Neuronal stem cell (in vitro differentiated cells): ENCODE results near the gene COL5A2.
A peak's percentile ranks its signal among the peaks of the same experiment; 100 is the strongest.

Experiments used
- DNase-seq: peaks from one replicate; pipeline ENCODE4 v3.0.0-alpha.2; 2013; ENCODE audit warnings: low spot score
- H2AFZ ChIP-seq: one replicate; pipeline ENCODE4 v1.6.1; 2013; ENCODE audit warnings: mild to moderate bottlenecking, low read length, inconsistent platforms
- H2AK5ac ChIP-seq: 2 replicates; pipeline ENCODE4 v1.6.1; 2013; ENCODE audit warnings: low read depth, mild to moderate bottlenecking, inconsistent platforms, low read length, moderate library complexity, mixed read lengths
- H2BK120ac ChIP-seq: 2 replicates; pipeline ENCODE4 v1.6.1; 2013; ENCODE audit warnings: low read depth, mild to moderate bottlenecking, inconsistent platforms, low read length, moderate library complexity, mixed read lengths
- H2BK12ac ChIP-seq: one replicate; pipeline ENCODE4 v1.6.1; 2013; ENCODE audit warnings: low read length, inconsistent platforms
- H2BK15ac ChIP-seq: 2 replicates; pipeline ENCODE4 v1.6.1; 2013; ENCODE audit warnings: mild to moderate bottlenecking, low read length, inconsistent platforms, mixed read lengths
- H2BK5ac ChIP-seq: one replicate; pipeline ENCODE4 v1.6.1; 2013; ENCODE audit warnings: inconsistent platforms, mild to moderate bottlenecking, low read length, moderate library complexity
- H3K14ac ChIP-seq: one replicate; pipeline ENCODE4 v1.6.1; 2013; ENCODE audit warnings: low read length, inconsistent platforms
- H3K18ac ChIP-seq: 2 replicates; pipeline ENCODE4 v1.6.1; 2013; ENCODE audit warnings: low read length, inconsistent platforms
- H3K23ac ChIP-seq: 2 replicates; pipeline ENCODE4 v1.6.1; 2013; ENCODE audit warnings: low read depth, mild to moderate bottlenecking, mixed read lengths, low read length, inconsistent platforms; ENCODE audit not compliant: poor library complexity
- H3K27ac ChIP-seq: replicated peaks from 3 replicates; pipeline ENCODE4 v1.5.1; 2013; ENCODE audit warnings: low read length, inconsistent platforms
- H3K27me3 ChIP-seq, 3 experiments: 2 replicates each; pipeline ENCODE4 v1.6.1; 2013; ENCODE audit warnings: low read length in 3 of 3, mild to moderate bottlenecking in 2 of 3, inconsistent platforms in 1 of 3, low read depth in 1 of 3, mixed read lengths in 1 of 3, moderate library complexity in 1 of 3; ENCODE audit not compliant: control insufficient read depth in 3 of 3, insufficient read depth in 3 of 3
- H3K36me3 ChIP-seq, 2 donors: replicated peaks in 1 of 2; 2 replicates each; pipeline ENCODE4 v1.6.1; 2013; ENCODE audit warnings: low read length in 2 of 2; ENCODE audit not compliant: control insufficient read depth in 2 of 2, insufficient read depth in 2 of 2
- H3K4ac ChIP-seq: 2 replicates; pipeline ENCODE4 v1.6.1; 2013; ENCODE audit warnings: inconsistent platforms, mild to moderate bottlenecking, low read length, moderate library complexity
- H3K4me1 ChIP-seq, 2 donors: 1 replicate in 1 of 2; 2 replicates in 1 of 2; pipeline ENCODE4 v1.6.1; 2013; ENCODE audit warnings: low read length in 2 of 2, low read depth in 1 of 2; ENCODE audit not compliant: control insufficient read depth in 2 of 2, insufficient read depth in 1 of 2
- H3K4me2 ChIP-seq: one replicate; pipeline ENCODE4 v1.6.1; 2013; ENCODE audit warnings: mild to moderate bottlenecking, low read length, inconsistent platforms; ENCODE audit not compliant: insufficient read depth, poor library complexity, severe bottlenecking
- H3K4me3 ChIP-seq, 2 donors: 2 replicates each; pipeline ENCODE4 v1.5.1; 2013; ENCODE audit warnings: low read length in 2 of 2, mild to moderate bottlenecking in 2 of 2, inconsistent platforms in 1 of 2, moderate library complexity in 1 of 2
- H3K79me1 ChIP-seq: one replicate; pipeline ENCODE4 v1.6.1; 2013; ENCODE audit warnings: low read depth, mild to moderate bottlenecking, inconsistent platforms, low read length, moderate library complexity
- H3K9ac ChIP-seq: one replicate; pipeline ENCODE4 v1.6.1; 2013; ENCODE audit warnings: mild to moderate bottlenecking, low read depth, low read length, inconsistent platforms; ENCODE audit not compliant: poor library complexity
- H3K9me3 ChIP-seq, 2 donors: replicated peaks in 1 of 2; 2 replicates each; pipeline versions ENCODE3 to v1.6.1; 2013; ENCODE audit warnings: low read length in 2 of 2, mild to moderate bottlenecking in 2 of 2, inconsistent platforms in 1 of 2, low read depth in 1 of 2, mixed read lengths in 1 of 2, moderate library complexity in 1 of 2; ENCODE audit not compliant: control insufficient read depth in 2 of 2, insufficient read depth in 1 of 2
- H4K8ac ChIP-seq: one replicate; pipeline ENCODE4 v1.6.1; 2013; ENCODE audit warnings: low read depth, mild to moderate bottlenecking, inconsistent platforms, low read length, moderate library complexity
- H4K91ac ChIP-seq: one replicate; pipeline ENCODE4 v1.6.1; 2013; ENCODE audit warnings: low read length, low read depth, mild to moderate bottlenecking, inconsistent platforms; ENCODE audit not compliant: poor library complexity
- WGBS, 2 donors: extraction: QIAGEN DNeasy Blood & Tissue Kit; methylation state at CpG; one replicate each; pipeline ENCODE4 v1.1.7; 2013; ENCODE audit warnings: missing lambda C conversion rate in 2 of 2, mixed read lengths in 1 of 2; ENCODE audit not compliant: insufficient read length in 2 of 2, insufficient replicate concordance in 1 of 2; ENCODE audit errors: extremely low coverage in 2 of 2; 5-methylcytosine and 5-hydroxymethylcytosine counted together

The COL5A2 gene

GRCh38 chr2:189146553-189146952, 33.0 kb downstream of the COL5A2 start:
- Histone ChIP-seq H3K27ac (no peak overlapping the region), H3K9ac (no peak overlapping the region)

GRCh38 chr2:189144700-189145211, 34.8 kb downstream of the COL5A2 start:
- Histone ChIP-seq H3K36me3 (no peaks in the 10 kb centered on the region), H3K4ac (no peak overlapping the region), H4K91ac (no peak overlapping the region), H3K4me2 (no peak overlapping the region), H3K4me1 (no peaks in the 10 kb centered on the region), H2BK15ac (no peak overlapping the region), H2BK120ac (no peak overlapping the region), H3K9ac (no peak overlapping the region), H3K18ac (no peak overlapping the region), H2BK12ac (no peak overlapping the region), H3K79me1 (no peaks in the 10 kb centered on the region), H2BK5ac (no peak overlapping the region), H3K9me3 (no peaks in the 10 kb centered on the region), H3K27me3 (no peaks in the 10 kb centered on the region), H3K23ac (no peak overlapping the region), H4K8ac (no peak overlapping the region), H3K27ac (no peak overlapping the region), H3K4me3 (no peak overlapping the region), H3K14ac (no peak overlapping the region), H2AFZ (no peak overlapping the region), H2AK5ac (no peak overlapping the region)
- no CpG with 5 or more reads among the region's 3 CpGs for WGBS, 2 donors
- DNase-seq, result no peak

More at GRCh38 chr2:189146553-189146952, 33.0 kb downstream of the COL5A2 start:
- Histone ChIP-seq H3K23ac (no peak overlapping the region), H3K36me3 (no peaks in the 10 kb centered on the region), H3K4ac (no peak overlapping the region), H3K4me2 (no peak overlapping the region), H3K4me1 (peaks cover 0 to 4% of the 10 kb centered on the region in 2 donors), H2AK5ac (no peak overlapping the region), H2BK12ac (no peak overlapping the region), H3K18ac (no peak overlapping the region), H4K91ac (no peak overlapping the region), H3K79me1 (no peaks in the 10 kb centered on the region), H4K8ac (no peak overlapping the region), H3K9me3 (no peaks in the 10 kb centered on the region), H2BK15ac (no peak overlapping the region), H3K4me3 (no peak overlapping the region), H3K14ac (no peak overlapping the region), H2BK120ac (no peak overlapping the region), H2BK5ac (no peak overlapping the region), H2AFZ (no peak overlapping the region), H3K27me3 (no peaks in the 10 kb centered on the region)
- no CpG with 5 or more reads among the region's 2 CpGs for WGBS, 2 donors
- DNase-seq, result no peak

GRCh38 chr2:189143925-189144324, 35.6 kb downstream of the COL5A2 start:
- Histone ChIP-seq H3K9ac (no peak overlapping the region), H3K23ac (no peak overlapping the region), H4K91ac (no peak overlapping the region), H2AK5ac (no peak overlapping the region), H2BK15ac (no peak overlapping the region), H3K4me3 (no peak overlapping the region), H2BK12ac (no peak overlapping the region), H3K9me3 (no peaks in the 10 kb centered on the region), H3K79me1 (no peaks in the 10 kb centered on the region), H3K18ac (no peak overlapping the region), H3K36me3 (no peaks in the 10 kb centered on the region), H3K4me2 (no peak overlapping the region), H3K27ac (no peak overlapping the region), H3K27me3 (no peaks in the 10 kb centered on the region), H2AFZ (no peak overlapping the region), H3K4ac (no peak overlapping the region), H4K8ac (no peak overlapping the region), H2BK5ac (no peak overlapping the region), H2BK120ac (no peak overlapping the region), H3K4me1 (no peaks in the 10 kb centered on the region), H3K14ac (no peak overlapping the region)
- no CpG with 5 or more reads among the region's 2 CpGs for WGBS, 2 donors
- no peak for DNase-seq

GRCh38 chr2:189142893-189143759, 36.4 kb downstream of the COL5A2 start:
- Histone ChIP-seq H3K36me3 (no peaks in the 10 kb centered on the region), H3K4me3 (no peak overlapping the region), H2BK12ac (no peak overlapping the region), H3K9me3 (no peaks in the 10 kb centered on the region), H3K23ac (no peak overlapping the region), H3K14ac (no peak overlapping the region), H3K4me1 (no peaks in the 10 kb centered on the region), H2BK5ac (no peak overlapping the region), H3K4ac (no peak overlapping the region), H3K9ac (no peak overlapping the region), H3K18ac (no peak overlapping the region), H3K27me3 (no peaks in the 10 kb centered on the region), H4K91ac (no peak overlapping the region), H3K4me2 (no peak overlapping the region), H2BK120ac (no peak overlapping the region), H4K8ac (no peak overlapping the region), H2AK5ac (no peak overlapping the region), H2BK15ac (no peak overlapping the region), H3K79me1 (no peaks in the 10 kb centered on the region), H3K27ac (no peak overlapping the region), H2AFZ (no peak overlapping the region)
- peak; percentile 39 for DNase-seq
- no CpG with 5 or more reads among the region's 4 CpGs for whole genome bisulfite sequencing, 2 donors
